Umbilical cord (tissue), 2 donors: ENCODE data around the gene TNKS1BP1. TPM values are rescaled to one million over a fixed set of nuclear protein-coding genes. Genes with fewer than 3 reads are reported as not detected.
"Not testable (repeated sequence)": the region's sequence is repeated elsewhere in the genome, so short reads cannot be mapped to it uniquely, and the experiment has no call there.

ENCODE experiments used
- DNase-seq: peaks from one replicate; pipeline ENCODE4 v3.0.0-alpha.2; 2015; ENCODE audit warnings: low spot score
- total RNA-seq: library from RNA; depleted of rRNA; stranded (reverse); fragments of >200 nt; gene quantifications from one replicate; pipeline ENCODE4 v1.2.3, GENCODE V29; 2014; ENCODE audit warnings: low replicate concordance; ENCODE audit not compliant: insufficient read depth

Gene TNKS1BP1
- total RNA-seq, 1 donor from 2014 or later: 86.4 TPM

DNA sequence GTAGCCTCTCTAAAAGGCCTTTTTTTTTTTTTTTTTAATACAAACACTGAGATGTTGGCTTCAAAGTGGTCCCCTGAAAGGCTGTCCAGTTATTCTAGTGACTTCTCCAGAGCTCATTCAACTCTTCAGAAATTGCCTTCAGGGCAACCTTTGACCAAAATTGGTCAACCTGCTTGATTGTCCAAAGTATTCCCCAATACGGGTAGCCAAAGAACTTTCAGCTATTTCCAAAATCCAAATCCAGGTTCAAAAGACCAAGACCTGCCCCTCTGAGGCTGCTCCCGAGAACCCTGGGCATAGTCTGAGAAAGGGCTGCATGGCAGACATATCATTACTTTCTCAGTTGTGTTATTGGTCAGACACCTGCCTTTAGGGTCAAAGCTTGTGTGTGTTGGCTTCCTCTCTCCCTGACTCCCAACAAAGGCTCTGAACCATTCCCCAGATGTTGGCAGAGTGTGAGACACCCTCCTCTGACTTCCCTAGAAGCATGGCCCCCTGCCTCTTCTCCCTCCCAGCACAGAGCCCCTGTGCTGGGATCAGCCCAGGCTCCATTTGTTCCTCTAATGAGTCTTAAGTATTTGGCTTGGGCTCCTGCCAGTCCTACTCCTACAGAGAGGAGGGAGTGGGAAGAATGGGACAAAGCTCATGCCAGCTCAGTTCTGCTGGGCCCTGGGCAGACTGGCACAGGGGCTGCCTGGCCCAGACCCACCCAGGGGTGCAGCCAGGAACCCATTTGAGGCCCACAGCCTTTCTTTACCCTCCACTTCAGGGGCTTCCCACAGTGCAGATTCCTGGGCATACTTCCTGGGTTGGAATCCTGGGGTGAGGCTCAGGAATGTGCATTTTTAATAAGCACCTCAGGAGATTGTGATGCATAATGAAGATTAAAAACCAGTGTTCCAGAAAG is 30.3 kb downstream of the TNKS1BP1 start:
- peak; percentile 52 for DNase-seq

DNA sequence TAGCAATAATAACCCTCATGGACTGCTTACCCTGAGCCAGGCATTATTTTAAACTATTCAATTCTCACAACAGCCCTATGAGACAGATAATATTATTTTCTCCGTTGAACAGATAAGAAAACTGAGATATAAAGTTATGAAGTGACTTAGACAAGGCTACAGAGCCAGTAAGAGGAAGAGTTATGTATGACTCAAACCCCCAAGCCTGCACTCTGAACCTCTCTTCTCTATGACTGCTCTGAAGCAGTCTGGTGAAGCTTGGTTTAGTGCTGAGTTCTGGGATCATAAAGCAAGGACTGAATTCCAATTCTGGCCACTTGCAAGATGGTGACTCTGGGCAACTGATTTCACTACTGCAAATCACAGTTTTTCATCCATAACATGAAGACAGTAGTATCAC is 34.5 kb downstream of the TNKS1BP1 start:
- no peak for DNase-seq

- DNase-seq: peak; percentile 44
Observed at GRCh38 chr11:57288771-57289579, 35.8 kb downstream of the TNKS1BP1 start.

DNA sequence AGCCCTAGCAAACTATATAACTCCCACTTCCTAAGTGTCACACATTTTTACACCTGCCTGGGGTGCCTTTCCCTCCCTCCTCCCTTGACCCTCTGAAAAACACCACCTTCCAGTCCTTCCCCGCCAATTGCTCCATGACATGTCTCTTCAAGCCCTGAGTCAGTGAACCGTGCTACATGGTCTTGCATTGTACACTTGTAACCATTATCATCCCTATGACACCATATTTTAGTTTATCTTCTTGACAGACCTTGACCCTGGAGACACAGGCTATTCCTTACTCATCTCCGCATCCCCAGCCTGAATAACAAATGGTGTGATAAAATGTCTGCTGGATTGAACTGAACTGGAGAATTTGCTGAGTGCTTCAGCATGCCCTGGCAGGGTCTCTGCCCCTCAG is 36.9 kb downstream of the TNKS1BP1 start:
- DNase-seq: no peak

DNA sequence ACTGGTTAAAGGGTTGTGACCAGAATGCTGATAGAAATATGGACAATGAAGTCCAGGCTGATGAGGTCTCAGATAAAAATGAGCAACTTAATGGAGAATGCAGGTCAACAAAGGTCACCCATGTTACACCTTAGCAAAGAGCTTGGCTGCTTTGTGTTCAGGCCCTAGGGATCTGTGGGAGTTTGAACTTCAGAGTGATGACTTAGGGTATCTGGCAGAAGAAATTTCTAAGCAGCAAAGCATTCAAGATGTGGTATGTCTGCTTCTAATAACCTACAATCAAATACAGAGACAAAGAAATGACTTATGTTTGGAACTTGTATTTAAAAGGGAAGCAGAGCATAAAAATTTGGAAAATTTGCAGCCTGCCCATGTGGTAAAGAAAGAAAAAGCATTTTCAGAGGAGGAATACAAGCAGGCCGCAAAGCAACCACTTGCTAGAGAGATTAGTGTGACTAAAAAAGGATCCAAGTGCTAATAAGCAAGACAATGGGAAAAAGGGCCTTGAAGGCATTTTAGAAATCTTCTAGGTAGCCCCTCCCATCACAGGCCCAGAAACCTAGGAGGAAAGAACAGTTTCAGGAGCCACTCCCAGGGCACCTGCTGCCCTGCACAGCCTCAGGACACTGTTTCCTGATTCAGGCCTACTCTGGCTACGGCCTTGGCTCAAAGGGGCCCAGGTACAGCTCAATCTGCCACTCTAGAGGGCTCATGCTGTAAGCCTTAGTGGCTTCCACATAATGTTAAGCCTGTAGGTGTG is 41.3 kb downstream of the TNKS1BP1 start:
- no peak for DNase-seq

DNA sequence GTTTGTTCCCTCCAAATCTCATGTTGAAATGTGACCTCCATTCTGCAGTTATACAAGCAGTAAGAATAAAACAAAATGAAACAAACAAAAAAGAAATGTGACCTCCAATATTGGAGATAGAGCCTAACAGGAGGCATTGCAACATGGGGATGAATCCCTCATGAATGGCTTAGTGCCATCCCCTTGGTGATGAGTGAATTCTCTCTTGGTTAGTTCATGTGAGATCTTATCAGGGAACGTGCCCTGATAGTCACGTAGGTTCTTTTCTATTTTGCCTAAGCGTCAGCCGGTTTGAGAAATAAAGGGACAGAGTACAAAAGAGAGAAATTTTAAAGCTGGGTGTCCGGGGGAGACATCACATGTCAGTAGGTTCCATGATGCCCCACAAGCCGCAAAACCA is 43.2 kb downstream of the TNKS1BP1 start:
- not testable (repeated sequence) for DNase-seq

GRCh38 chr11:57279116-57279515 is 45.6 kb downstream of the TNKS1BP1 start:
- DNase-seq: peak; percentile 47

DNA sequence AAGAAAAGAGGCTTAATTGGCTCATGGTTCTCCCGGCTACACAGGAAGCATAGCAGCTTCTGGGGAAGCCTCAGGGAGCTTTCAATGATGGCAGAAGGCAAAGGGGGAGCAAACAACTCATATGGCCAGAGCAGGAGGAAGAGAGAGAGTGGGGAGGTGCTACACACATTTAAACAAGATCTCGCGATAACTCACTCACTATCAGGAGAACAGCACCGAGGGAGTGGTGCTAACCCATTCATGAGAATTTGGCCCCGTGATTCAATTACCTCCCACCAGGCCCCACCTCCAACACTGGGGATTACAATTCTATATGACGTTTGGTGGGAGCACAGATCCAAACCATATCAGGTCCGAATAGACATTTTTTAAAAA is 46.0 kb downstream of the TNKS1BP1 start:
- no peak for DNase-seq

DNA sequence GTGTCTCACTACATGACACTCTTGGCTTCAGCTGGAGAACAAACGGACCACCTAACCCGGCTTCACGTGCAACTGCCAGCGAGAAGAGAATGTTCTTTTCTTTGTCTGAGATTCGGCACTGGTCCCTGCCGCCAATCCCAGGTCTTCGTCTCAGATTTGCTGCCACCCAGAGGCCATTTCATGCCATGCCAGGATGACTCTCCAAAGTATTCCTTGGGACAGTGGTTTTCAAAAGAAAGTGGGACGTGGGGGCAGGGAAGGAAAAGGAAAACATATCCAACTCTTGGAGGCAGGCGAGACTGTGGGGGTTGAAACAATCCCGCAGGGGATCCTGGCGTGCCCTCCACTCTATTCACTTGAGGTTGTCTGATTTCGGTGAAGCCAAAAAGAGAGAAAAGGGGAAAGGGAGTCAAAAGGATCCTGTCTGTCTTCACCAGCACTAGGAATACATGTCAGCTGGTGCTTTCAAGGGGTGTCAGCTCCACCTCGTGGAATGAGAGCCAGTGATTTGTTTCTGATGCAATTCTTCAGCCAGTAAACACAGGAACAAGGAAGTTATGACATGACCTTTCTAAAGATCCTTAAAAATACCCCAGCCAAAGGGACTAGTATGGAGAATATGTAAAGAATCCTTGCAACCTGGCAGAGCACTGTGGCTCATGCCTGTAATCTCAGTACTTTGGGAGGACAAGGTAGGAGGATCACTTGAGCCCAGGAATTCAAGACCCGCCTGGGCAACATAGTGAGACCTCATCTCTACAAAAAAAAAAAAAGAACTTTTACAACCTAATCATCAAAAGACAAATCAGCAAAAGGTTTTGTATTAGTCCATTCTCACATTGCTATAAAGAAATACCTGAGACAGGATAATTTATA is 46.7 kb downstream of the TNKS1BP1 start:
- peak; percentile 88 for DNase-seq

- DNase-seq: peak; percentile 32
Observed at GRCh38 chr11:57276971-57277675, 47.6 kb downstream of the TNKS1BP1 start.

- no peak for DNase-seq
Observed at GRCh38 chr11:57276169-57276970, 48.4 kb downstream of the TNKS1BP1 start.

- no peak for DNase-seq
Observed at GRCh38 chr11:57275582-57275981, 49.2 kb downstream of the TNKS1BP1 start.

- no peak for DNase-seq
Observed at GRCh38 chr11:57274904-57275498, 49.8 kb downstream of the TNKS1BP1 start.

GRCh38 chr11:57273448-57274058 is 51.2 kb downstream of the TNKS1BP1 start:
- DNase-seq: no peak

- DNase-seq: no peak
Observed at GRCh38 chr11:57269571-57270021, 55.2 kb downstream of the TNKS1BP1 start.

DNA sequence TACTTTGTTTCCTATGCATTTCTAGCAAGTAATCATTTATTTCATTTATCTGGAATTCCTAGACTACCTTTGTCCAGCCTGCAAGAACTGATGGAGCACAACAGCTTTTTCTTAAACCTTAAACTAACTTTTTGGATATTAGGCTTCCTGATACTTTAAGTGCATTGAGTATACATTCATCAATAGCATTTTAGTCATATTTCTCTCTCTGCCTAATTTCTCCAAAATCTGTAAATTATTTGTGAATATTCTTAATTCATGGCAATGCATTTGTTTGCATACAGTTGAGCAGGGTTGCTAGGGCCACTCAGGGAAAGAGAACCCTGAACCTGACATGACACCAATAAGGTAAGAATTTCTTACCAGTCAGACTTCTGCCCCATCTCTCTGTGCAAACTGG is 58.6 kb downstream of the TNKS1BP1 start:
- DNase-seq: no peak

DNA sequence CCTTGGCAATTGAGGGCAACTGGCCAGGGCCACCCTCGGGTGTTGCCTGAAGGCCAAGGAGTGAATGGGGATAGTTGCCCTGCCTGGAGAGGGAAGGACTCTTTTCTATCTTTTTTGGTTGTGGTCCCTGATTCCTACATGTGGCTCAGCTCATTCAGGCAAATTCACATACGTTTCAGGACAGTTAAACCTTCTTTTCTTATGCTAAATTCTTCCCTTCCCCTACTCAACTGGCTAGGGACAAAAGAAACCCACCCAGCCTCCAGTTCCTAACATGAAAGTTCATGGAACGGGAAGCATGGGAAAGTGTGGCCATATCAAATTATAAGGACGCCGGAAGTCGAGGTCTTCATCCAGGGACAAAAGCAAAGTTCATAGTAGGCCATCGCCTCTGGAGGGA is 61.4 kb downstream of the TNKS1BP1 start:
- no peak for DNase-seq

DNA sequence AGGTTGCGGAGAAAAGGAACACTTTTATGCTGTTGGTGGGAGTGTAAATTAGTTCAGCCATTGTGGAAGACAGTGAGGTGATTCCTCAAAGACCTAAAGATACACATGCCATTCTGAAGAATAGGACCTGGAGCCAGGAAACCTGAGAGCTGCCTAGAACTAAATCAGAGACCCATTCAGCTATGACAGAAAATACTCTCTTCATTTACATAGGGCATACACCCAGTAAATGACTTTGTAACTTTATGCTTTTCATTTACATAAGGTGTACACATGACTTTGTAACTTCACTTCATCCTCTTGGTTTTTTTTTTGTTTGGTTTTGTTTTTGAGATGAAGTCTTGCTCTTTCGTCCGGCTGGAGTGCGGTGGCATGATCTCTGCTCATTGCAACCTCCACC is 62.6 kb downstream of the TNKS1BP1 start:
- DNase-seq: no peak
